NCI-H128 (cell line): ENCODE data around the gene WNK2.

ENCODE experiments used
- DNase-seq: peaks from one replicate; lab custom pipeline; 2025; ENCODE audit not compliant: unreplicated experiment; lab: John Stamatoyannopoulos, UW

The WNK2 gene

DNA sequence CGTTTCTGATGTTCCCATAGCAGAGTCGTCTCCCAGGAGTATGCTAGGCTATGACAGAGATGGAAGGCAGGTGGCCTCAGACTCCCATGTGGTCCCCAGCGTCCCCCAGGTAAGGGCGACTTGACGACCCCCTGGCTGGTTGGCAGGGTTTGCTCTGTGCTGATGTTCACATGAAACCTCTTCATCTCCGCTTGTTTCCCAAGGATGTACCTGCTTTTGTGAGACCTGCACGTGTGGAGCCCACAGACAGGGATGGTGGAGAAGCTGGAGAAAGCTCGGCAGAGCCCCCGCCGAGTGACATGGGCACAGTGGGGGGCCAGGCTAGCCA, 108.3 kb downstream of the WNK2 start:
- DNase-seq: no peak

DNA sequence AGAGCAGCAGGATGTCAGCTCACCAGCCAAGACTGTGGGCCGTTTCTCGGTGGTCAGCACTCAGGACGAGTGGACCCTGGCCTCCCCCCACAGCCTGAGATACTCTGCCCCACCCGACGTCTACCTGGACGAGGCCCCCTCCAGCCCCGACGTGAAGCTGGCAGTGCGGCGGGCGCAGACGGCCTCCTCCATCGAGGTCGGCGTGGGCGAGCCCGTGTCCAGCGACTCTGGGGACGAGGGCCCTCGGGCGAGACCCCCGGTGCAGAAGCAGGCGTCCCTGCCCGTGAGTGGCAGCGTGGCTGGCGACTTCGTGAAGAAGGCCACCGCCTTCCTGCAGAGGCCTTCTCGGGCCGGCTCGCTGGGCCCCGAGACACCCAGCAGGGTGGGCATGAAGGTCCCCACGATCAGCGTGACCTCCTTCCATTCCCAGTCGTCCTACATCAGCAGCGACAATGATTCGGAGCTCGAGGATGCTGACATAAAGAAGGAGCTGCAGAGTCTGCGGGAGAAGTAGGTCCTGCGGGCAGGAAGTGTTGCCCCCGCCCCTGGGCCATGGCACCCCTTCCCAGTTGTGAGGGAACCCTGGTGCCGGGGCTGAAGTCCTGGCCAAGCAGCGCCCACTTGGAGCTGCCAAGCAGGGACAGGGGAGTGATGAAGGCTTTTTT, 108.9 kb downstream of the WNK2 start:
- DNase-seq: no peak

DNA sequence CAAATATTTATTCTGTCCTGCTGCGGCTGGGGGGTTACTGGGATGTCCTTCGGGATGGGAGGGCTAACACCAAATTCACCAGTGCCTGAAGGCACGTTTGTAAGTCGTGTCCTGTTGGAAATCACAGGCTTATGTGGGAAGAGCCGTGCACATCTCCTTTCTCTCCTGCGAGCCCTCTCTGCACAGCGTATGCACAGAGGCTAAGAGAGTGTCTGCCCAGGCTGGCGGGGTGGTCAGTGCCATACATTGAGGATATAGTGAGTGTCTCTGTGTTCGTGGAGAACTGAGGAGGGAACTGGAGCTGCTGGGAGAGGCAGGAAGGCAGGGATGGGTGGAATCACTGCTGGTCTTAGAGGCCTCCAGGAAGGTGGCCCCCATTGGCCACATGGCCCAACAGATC, 110.1 kb downstream of the WNK2 start:
- no peak for DNase-seq

- DNase-seq: no peak
Measured at GRCh38 chr9:93295031-93295430, 111.1 kb downstream of the WNK2 start.

DNA sequence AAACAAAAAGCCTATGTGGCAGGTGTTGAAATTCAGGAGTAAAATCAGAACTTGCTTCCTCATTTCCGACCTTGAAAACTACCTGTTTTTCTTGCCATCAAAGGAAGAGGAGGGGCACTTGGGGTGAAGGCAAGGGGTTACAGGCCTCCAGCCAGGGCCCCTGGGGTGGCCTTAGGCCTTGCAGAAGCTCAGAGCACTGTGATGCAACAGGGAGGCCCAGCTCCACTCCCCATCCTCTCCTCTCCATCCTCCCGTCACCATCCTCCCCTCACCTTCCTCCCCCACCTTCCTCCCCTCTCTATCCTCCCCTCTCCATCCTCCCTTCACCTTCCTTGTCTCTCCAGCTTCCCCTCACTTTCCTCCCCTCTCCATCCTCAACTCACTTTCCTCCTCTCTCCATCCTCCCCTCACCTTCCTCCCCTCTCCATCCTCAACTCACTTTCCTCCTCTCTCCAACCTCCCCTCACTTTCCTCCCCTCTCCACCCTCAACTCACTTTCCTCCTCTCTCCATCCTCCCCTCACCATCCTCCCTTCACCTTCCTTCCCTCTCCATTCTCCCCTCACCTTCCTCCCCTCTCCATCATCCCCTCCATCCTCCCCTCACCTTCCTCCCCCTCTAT, 111.6 kb downstream of the WNK2 start:
- no peak for DNase-seq

GRCh38 chr9:93296889-93297480, 113.0 kb downstream of the WNK2 start:
- DNase-seq: no peak

- DNase-seq: no peak
Measured at GRCh38 chr9:93297659-93298497, 113.9 kb downstream of the WNK2 start.

GRCh38 chr9:93298498-93299417, 114.8 kb downstream of the WNK2 start:
- DNase-seq: no peak

DNA sequence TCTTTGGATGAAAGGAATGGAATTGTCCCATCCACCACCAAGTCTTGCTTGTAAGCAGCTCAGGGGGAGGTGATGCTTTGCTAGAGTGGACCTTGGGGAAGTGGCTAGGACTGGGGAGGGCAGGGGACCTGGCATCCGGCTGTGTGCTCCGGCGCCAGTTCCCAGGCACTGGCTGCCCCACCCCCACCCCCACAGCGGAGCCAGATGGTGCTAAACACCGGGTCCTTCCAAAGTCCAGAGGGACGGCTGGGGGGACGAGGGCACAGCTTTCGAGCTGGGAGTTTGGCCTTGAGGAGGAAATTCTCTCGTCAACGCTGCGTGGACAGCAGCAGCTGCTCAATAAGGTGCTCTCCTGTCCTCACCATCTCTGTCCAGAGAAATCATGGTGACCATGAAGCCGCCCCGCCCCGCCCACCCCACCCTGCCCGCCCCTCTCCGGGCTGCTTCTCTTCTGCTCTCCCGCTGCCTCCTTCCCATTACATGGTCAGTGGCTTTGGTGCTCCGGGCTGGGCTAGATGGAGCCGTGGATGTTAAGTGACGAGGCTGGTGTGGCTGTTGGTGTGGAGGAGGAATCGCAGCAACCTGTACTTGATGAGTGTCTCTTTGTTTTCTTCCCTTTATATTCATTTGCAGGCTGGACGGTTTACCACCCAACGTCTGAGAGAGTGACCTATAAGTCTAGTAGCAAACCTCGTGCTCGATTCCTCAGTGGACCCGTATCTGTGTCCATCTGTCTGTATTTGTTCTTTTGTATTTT, 115.7 kb downstream of the WNK2 start:
- DNase-seq: no peak

GRCh38 chr9:93300175-93300572, 116.2 kb downstream of the WNK2 start:
- no peak for DNase-seq

DNA sequence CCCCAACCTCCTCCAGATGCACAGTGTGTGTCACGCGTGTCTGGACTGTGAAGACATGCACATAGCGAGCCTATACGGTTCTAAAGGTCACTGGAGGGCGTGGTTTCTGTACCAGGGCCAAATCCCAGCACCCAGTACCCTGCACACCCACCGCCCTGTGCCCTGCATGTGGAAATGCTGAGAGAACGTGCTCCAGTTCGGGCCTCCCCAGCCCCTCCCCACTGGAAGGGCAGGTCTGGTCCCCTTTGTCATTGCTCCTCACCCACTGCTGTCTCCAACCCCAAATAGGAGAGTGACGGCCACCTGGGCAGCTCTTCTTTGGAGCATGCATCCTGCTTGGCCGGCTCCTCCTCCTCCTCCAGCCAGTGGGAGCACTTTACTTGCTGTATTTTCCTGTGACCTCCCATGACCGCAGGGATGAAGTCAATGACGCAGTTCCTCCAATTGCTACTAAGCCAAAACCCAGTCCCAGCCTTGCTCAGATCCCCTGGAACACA, 116.7 kb downstream of the WNK2 start:
- no peak for DNase-seq

DNA sequence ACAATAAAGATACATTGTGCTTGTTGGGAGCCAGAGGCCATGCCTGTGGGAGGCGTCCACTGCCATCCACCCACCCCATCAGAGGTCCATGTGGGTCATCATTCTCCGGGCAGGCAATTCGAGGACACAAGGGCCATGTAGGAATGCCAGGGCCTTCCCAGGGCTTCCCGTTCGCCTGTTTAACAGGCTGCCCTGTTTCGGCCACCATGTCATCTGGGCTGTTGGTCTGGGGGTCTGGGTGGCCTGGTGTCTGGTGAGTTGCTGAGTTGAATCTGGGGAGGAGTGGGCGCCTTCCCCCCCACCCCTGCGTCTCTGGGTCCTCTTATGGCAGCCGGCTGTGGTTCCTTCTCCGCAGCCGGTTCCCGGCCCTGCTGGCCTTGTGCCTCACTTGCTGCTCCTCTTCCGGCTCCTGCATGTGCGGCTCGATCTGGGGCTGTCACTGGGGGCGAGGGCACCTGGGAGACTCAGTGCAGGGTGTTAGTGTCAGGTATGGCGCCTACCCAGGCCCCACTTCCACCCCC, 117.4 kb downstream of the WNK2 start:
- no peak for DNase-seq

DNA sequence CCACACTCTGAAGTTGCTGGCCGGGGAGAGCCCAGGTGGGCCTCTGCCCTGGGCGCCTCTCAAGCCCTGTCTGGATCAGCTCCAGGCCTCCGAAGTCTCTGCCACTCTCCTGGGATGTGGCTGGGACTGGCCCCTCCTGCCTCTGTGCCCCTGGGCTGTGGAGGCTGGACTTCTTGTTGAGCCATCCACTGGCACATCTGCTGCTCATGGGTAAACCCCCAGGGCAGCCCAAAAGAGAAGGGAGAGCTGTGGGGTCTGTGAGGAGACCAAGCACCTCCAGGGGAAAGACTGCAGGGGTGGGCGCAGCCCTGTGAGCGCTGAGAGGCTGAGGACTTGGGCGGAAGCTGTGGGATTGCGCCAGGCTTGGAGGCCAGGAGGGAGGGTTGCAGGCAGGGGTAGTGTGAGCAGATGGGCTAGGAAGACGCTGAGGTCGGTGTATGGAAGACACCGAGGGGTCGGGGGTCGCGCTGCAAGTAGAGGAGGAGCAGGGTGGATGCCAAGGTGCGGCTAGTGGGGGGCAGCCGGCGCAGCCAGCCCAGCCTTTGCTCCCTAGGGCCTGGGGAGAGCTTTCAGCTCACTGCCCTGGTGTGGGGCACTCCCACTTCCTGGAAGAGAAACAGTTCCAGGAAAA, 118.1 kb downstream of the WNK2 start:
- DNase-seq: no peak

- peak; percentile 6 for DNase-seq
Measured at GRCh38 chr9:93302586-93303257, 118.8 kb downstream of the WNK2 start.

- no peak for DNase-seq
Measured at GRCh38 chr9:93303258-93303771, 119.4 kb downstream of the WNK2 start.

DNA sequence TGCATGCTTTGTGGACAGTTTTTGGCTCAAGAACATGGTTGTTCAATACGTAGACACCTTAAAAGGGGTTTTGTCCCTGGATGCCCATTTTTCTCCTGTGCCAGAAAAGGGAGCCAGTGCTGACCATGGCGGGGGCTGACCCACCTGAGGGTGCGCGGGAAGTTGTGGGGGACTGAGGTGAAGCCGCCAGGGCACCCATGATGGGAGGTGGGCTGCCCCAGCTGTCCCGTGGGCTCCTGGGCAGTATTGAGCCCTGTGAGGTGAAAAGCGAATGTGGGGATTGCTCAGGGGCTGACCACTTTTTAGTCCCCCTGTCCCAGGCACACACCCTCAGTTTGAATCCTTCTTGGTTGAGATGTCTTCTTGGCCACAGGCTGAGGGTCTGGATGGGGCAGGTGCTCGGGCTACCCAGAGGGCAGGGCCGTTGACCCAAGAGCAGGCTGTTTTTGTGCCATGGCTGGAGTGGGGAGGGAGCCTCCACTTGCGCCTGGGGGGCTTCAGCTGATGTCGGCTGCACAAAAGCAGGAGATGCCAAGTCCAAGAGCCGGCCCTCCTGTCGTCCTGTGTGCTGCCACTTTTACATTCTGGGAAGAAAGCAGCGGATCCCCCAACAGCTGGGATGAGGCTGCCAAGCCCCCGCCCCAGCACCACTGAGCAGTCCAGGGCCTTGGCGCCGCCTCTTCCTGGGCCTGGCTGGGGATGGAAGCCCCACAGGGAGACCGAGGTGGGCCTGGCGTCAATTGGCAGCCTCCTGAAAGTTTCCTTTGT, 120.1 kb downstream of the WNK2 start:
- DNase-seq: no peak

DNA sequence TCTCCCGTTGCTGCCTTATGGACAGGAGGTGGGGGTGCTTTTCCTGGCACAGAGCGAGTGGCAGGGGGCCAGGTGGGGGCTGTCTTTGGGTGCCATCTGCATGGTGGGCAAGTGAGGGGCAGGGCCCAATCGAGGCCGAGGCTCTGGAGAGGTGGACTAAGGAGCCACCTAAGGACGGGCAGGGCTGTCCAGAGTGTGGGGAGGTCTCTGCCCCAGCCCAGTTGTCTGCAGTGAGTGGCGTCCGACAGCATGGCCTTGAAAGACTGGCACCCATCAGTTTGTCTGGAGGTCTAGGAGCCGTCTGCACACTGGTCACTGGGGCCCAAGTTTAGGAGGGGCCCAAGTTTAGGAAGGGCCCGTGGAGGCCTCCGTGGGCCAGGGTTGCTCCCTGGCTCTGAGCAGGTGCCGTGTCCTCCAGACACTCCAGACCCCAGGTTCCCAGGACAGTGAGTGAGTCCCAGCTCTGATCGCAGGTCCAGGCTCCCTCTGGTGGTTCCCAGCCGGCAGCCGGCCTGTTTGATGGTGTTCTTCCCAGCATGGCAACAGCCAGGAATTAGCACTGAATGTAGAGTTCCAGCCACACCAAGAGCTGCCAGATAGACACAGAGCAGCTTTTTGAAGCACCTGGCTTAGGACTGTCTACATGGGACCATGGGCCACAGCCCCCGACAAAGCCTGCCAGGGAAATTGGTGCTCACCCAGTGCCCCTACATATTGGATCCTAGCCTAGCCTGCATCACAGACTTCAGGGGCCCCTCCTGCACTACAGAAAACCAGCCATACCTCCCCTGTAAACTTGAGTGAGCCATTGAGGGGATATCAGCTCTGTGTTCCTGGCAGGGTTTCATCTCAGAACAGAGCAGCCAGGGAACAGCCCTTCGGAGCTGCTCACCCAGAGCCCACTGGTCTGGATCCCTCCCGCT, 120.9 kb downstream of the WNK2 start:
- DNase-seq: no peak
